ENCODE measurements around the gene PDE6A. TPM values are rescaled to one million over a fixed set of nuclear protein-coding genes. Genes with fewer than 3 reads are reported as not detected.

Gene PDE6A
- polyA plus RNA-seq, 3 donors, result 0.01 TPM; not detected in 2

- intact Hi-C loops (cut with micrococcal nuclease), result no loop called here
- Histone ChIP-seq H4K20me1 (ENCODE audit: insufficient read depth, low read length) (no peaks in the 10 kb centered on the region), H3K9ac (ENCODE audit: insufficient read depth, low read length, poor library complexity, severe bottlenecking) (no peak overlapping the region), H3K36me3 (replicated peaks in 1 of 2; ENCODE audit: control insufficient read depth in 1 of 2, insufficient read depth in 2 of 2, low read length in 2 of 2) (no peaks in the 10 kb centered on the region), H3K4me3 (replicated peaks in 1 of 3; ENCODE audit: low read depth in 2 of 3, low read length in 3 of 3) (no peak overlapping the region), H3K27me3 (ENCODE audit: control insufficient read depth in 2 of 2, insufficient read depth in 2 of 2, low read length in 2 of 2) (no peaks in the 10 kb centered on the region), H2AFZ (ENCODE audit: insufficient read depth, low read depth, low read length, poor library complexity, severe bottlenecking) (no peak overlapping the region), H3K27ac (ENCODE audit: low read depth in 1 of 2, low read length in 2 of 2) (no peak overlapping the region), H3K4me1 (ENCODE audit: control insufficient read depth in 1 of 2, insufficient read depth in 2 of 2, low read length in 2 of 2) (peaks cover 9 to 15% of the 10 kb centered on the region in 2 donors), H3K9me3 (replicated peaks in 1 of 2; ENCODE audit: control insufficient read depth in 1 of 2, insufficient read depth in 1 of 2, low read length in 2 of 2) (no peaks in the 10 kb centered on the region), H3K4me2 (replicated peaks; ENCODE audit: extremely low read depth, low read length, poor library complexity, severe bottlenecking) (no peak overlapping the region), H3K79me2 (ENCODE audit: insufficient read depth, low read length) (no peaks in the 10 kb centered on the region)
- no peak for DNase-seq
- Mint-ChIP-seq H3K27me3 (ENCODE audit: low read depth in 3 of 3) (peaks cover 0 to 5% (median 0%) of the 10 kb centered on the region in 3 donors), H3K4me3 (no peak overlapping the region), H3K9me3 (peaks cover 0 to 2% (median 0%) of the 10 kb centered on the region in 7 donors), H3K27ac (no peak overlapping the region), H3K36me3 (no peaks in the 10 kb centered on the region), H3K4me1 (peaks cover 17% of the 10 kb centered on the region)
- TF ChIP-seq CTCF (IDR thresholded peaks at IDR 0.05), result no peak
- 92% methylated on average over 2 of the region's 4 CpGs for whole genome bisulfite sequencing (ENCODE audit: insufficient coverage)
These were observed 42.4 kb downstream of the PDE6A start for GRCh38 chr5:149902177-149902576.

- TF ChIP-seq CTCF (IDR thresholded peaks at IDR 0.05), result no peak
These were observed 43.1 kb downstream of the PDE6A start for GRCh38 chr5:149901511-149901910.

More at GRCh38 chr5:149901511-149901910, 43.1 kb downstream of the PDE6A start:
- H3K79me2 ChIP-seq (ENCODE audit: insufficient read depth, low read length), result no peaks in the 10 kb centered on the region
- no peaks in the 10 kb centered on the region for H3K36me3 Mint-ChIP-seq
- no CpG with 5 or more reads among the region's 2 CpGs for WGBS (ENCODE audit: insufficient coverage)
- no peak for DNase-seq
- H3K4me1 Mint-ChIP-seq, result peaks cover 17% of the 10 kb centered on the region
- H3K4me1 ChIP-seq (ENCODE audit: control insufficient read depth in 1 of 2, insufficient read depth in 2 of 2, low read length in 2 of 2), result peaks cover 9 to 15% of the 10 kb centered on the region in 2 donors
- no peak overlapping the region for H3K9ac ChIP-seq (ENCODE audit: insufficient read depth, low read length, poor library complexity, severe bottlenecking)
- no peaks in the 10 kb centered on the region for H3K9me3 ChIP-seq (replicated peaks in 1 of 2; ENCODE audit: control insufficient read depth in 1 of 2, insufficient read depth in 1 of 2, low read length in 2 of 2)
- no peak overlapping the region for H3K4me3 Mint-ChIP-seq
- intact Hi-C loops (cut with micrococcal nuclease), result no loop called here
- no peak overlapping the region for H3K4me3 ChIP-seq (replicated peaks in 1 of 3; ENCODE audit: low read depth in 2 of 3, low read length in 3 of 3)
- H2AFZ ChIP-seq (ENCODE audit: insufficient read depth, low read depth, low read length, poor library complexity, severe bottlenecking), result no peak overlapping the region
- H4K20me1 ChIP-seq (ENCODE audit: insufficient read depth, low read length), result no peaks in the 10 kb centered on the region
- H3K27me3 ChIP-seq (ENCODE audit: control insufficient read depth in 2 of 2, insufficient read depth in 2 of 2, low read length in 2 of 2), result no peaks in the 10 kb centered on the region
- no peak overlapping the region for H3K27ac ChIP-seq (ENCODE audit: low read depth in 1 of 2, low read length in 2 of 2)
- peaks cover 0 to 5% (median 0%) of the 10 kb centered on the region in 3 donors for H3K27me3 Mint-ChIP-seq (ENCODE audit: low read depth in 3 of 3)
- no peaks in the 10 kb centered on the region for H3K36me3 ChIP-seq (replicated peaks in 1 of 2; ENCODE audit: control insufficient read depth in 1 of 2, insufficient read depth in 2 of 2, low read length in 2 of 2)
- no peak overlapping the region for H3K4me2 ChIP-seq (replicated peaks; ENCODE audit: extremely low read depth, low read length, poor library complexity, severe bottlenecking)
- H3K27ac Mint-ChIP-seq, result no peak overlapping the region
- H3K9me3 Mint-ChIP-seq, result peaks cover 0 to 2% (median 0%) of the 10 kb centered on the region in 7 donors

All from CD14-positive monocyte (primary cell).